HepG2 (cell line): ENCODE data around the gene VSIG2. TPM values are rescaled to one million over a fixed set of nuclear protein-coding genes. Genes with fewer than 3 reads are reported as not detected.
A peak's percentile ranks its signal among the peaks of the same experiment; 100 is the strongest.

Experiments
- AKAP8 ChIP-seq: sonication (generic); formaldehyde crosslinking; IDR thresholded peaks from 2 replicates; pipeline ENCODE4 v1.5.1; 2020; ENCODE audit warnings: mild to moderate bottlenecking, missing genetic modification reagents
- ATF7-NPFF ChIP-seq: sonication (generic); formaldehyde crosslinking; IDR thresholded peaks from 2 replicates; pipeline ENCODE4 v1.8.1; 2023; ENCODE audit warnings: mild to moderate bottlenecking, low read depth, missing genetic modification reagents, moderate library complexity
- HDAC1 ChIP-seq: sonication (generic); formaldehyde crosslinking; IDR thresholded peaks from 2 replicates; pipeline ENCODE4 v1.5.1; 2020; ENCODE audit warnings: mild to moderate bottlenecking, missing genetic modification reagents
- HOXA7 ChIP-seq: sonication (generic); formaldehyde crosslinking; IDR thresholded peaks from 2 replicates; pipeline ENCODE4 v1.8.1; 2022; ENCODE audit warnings: mild to moderate bottlenecking, missing genetic modification reagents, moderate library complexity
- PITX1 ChIP-seq: sonication (generic); formaldehyde crosslinking; IDR thresholded peaks from 2 replicates; pipeline ENCODE4 v1.5.1; 2020; ENCODE audit warnings: mild to moderate bottlenecking, missing genetic modification reagents
- ZFP36L1 ChIP-seq: sonication (generic); formaldehyde crosslinking; IDR thresholded peaks from 2 replicates; pipeline ENCODE4 v1.8.0; 2022; ENCODE audit warnings: mild to moderate bottlenecking, missing genetic modification reagents, moderate library complexity
- ZNF234 ChIP-seq: sonication (generic); formaldehyde crosslinking; conservative IDR thresholded peaks from 2 replicates; pipeline ENCODE4 v1.5.1; 2020; ENCODE audit warnings: mild to moderate bottlenecking, missing genetic modification reagents
- polyA plus RNA-seq, 8 experiments: library from polyadenylated mRNA; depleted of rRNA in 3 of 8; stranded (reverse) in 7 of 8; unstranded in 1 of 8; fragments of >200 nt; fragmentation: Illumina TruSeq in 4 of 8; extraction: Trizol in 4 of 8; gene quantifications; 2 replicates each; pipeline versions ENCODE4 v1.2.1 to v1.2.3, GENCODE V29; 2011 to 2016; ENCODE audit warnings: low read depth in 4 of 8, missing spikeins in 1 of 8, mixed read lengths in 1 of 8; ENCODE audit not compliant: insufficient read depth in 1 of 8
- total RNA-seq, 5 experiments: library from RNA; depleted of rRNA; stranded (reverse); fragments of >200 nt; fragmentation: Illumina TruSeq; extraction: Trizol; gene quantifications; 2 replicates each; pipeline ENCODE4 v1.2.3, GENCODE V29; 2016; ENCODE audit warnings: low read depth in 1 of 5
- TF ChIP-seq, protein P1 (sequence below): sonication (generic); formaldehyde crosslinking; IDR thresholded peaks from 2 replicates; pipeline ENCODE4 v1.4.0; 2020; ENCODE audit warnings: missing genetic modification reagents, mild to moderate bottlenecking, borderline replicate concordance
- TF ChIP-seq, protein P2 (sequence below): sonication (generic); formaldehyde crosslinking; IDR thresholded peaks from 2 replicates; pipeline ENCODE4 v1.5.1; 2020; ENCODE audit warnings: mild to moderate bottlenecking, missing genetic modification reagents, moderate library complexity
- TF ChIP-seq, protein P3 (sequence below): IDR thresholded peaks from 2 replicates; pipeline ENCODE4 v1.6.1; 2012; ENCODE audit warnings: inconsistent platforms
- TF ChIP-seq, protein P4 (sequence below): sonication (generic); formaldehyde crosslinking; IDR thresholded peaks from 2 replicates; pipeline ENCODE4 v1.4.0; 2020; ENCODE audit warnings: mild to moderate bottlenecking, missing genetic modification reagents
- TF ChIP-seq, protein P5 (sequence below): sonication (generic); formaldehyde crosslinking; IDR thresholded peaks from 2 replicates; pipeline ENCODE4 v1.8.0; 2022; ENCODE audit warnings: missing genetic modification reagents, mild to moderate bottlenecking, inconsistent platforms, borderline replicate concordance
- TF ChIP-seq, protein P6 (sequence below): sonication (generic); formaldehyde crosslinking; IDR thresholded peaks from 2 replicates; pipeline ENCODE4 v1.4.0; 2020; ENCODE audit warnings: missing genetic modification reagents, borderline replicate concordance

Gene VSIG2
- total and polyA plus RNA-seq, 2 of the 13 experiments (the other 11 are each of a cell fraction or from before 2014, with no cell fraction given): 0.80 to 2.7 TPM

DNA sequence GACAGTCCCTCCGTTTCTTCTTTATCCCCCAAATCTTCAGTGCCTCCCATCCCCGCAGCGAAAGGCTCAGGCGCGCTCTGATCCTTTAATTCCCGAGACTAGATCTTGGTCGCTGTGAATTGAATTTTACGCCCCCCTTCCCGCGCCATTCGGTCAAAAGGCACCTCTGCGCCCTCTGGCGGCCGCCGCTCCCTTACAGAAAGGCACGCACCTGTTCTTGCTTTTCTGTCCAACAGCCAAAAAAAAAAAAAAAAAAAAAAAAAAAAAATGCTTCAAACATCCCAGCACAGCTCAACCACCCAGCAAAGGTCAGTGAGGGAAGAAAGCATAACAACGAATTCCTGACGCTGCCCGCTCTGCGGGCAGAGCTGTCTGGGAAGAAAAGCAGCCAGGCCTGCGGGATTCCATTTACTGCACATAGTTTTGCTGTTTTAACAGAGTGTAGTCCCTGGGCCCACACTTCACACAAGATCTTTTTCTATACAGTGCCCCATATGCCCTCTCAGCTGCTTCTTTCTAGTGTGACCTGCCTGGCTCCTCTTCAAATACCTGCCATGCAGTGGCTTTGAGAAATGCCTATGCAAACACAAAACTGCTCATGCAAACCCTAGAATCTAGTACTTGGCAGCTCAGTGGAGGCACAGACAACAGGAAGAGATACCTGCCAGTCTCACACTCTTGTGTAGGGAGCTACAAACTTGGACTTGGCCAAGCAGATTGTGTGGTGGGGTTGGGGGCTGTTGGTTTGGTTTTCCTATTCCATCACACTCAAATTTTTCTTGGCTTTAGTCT is 11.3 kb upstream of the VSIG2 start (continued):
- TF ChIP-seq, protein P1, sequence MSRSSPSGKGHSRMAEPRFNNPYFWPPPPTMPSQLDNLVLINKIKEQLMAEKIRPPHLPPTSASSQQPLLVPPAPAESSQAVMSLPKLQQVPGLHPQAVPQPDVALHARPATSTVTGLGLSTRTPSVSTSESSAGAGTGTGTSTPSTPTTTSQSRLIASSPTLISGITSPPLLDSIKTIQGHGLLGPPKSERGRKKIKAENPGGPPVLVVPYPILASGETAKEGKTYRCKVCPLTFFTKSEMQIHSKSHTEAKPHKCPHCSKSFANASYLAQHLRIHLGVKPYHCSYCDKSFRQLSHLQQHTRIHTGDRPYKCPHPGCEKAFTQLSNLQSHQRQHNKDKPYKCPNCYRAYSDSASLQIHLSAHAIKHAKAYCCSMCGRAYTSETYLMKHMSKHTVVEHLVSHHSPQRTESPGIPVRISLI (CRISPR knock-in tag): peak; percentile 96
- TF ChIP-seq, protein P2, sequence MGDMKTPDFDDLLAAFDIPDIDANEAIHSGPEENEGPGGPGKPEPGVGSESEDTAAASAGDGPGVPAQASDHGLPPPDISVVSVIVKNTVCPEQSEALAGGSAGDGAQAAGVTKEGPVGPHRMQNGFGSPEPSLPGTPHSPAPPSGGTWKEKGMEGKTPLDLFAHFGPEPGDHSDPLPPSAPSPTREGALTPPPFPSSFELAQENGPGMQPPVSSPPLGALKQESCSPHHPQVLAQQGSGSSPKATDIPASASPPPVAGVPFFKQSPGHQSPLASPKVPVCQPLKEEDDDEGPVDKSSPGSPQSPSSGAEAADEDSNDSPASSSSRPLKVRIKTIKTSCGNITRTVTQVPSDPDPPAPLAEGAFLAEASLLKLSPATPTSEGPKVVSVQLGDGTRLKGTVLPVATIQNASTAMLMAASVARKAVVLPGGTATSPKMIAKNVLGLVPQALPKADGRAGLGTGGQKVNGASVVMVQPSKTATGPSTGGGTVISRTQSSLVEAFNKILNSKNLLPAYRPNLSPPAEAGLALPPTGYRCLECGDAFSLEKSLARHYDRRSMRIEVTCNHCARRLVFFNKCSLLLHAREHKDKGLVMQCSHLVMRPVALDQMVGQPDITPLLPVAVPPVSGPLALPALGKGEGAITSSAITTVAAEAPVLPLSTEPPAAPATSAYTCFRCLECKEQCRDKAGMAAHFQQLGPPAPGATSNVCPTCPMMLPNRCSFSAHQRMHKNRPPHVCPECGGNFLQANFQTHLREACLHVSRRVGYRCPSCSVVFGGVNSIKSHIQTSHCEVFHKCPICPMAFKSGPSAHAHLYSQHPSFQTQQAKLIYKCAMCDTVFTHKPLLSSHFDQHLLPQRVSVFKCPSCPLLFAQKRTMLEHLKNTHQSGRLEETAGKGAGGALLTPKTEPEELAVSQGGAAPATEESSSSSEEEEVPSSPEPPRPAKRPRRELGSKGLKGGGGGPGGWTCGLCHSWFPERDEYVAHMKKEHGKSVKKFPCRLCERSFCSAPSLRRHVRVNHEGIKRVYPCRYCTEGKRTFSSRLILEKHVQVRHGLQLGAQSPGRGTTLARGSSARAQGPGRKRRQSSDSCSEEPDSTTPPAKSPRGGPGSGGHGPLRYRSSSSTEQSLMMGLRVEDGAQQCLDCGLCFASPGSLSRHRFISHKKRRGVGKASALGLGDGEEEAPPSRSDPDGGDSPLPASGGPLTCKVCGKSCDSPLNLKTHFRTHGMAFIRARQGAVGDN (CRISPR knock-in tag): peak; percentile 15; the same call in 1 of the 2 replicates
- TF ChIP-seq, protein P3, sequence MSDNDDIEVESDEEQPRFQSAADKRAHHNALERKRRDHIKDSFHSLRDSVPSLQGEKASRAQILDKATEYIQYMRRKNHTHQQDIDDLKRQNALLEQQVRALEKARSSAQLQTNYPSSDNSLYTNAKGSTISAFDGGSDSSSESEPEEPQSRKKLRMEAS: 0 out of 2 replicates have a peak, but pooled peaks have one; percentile 40
- TF ChIP-seq, protein P4, sequence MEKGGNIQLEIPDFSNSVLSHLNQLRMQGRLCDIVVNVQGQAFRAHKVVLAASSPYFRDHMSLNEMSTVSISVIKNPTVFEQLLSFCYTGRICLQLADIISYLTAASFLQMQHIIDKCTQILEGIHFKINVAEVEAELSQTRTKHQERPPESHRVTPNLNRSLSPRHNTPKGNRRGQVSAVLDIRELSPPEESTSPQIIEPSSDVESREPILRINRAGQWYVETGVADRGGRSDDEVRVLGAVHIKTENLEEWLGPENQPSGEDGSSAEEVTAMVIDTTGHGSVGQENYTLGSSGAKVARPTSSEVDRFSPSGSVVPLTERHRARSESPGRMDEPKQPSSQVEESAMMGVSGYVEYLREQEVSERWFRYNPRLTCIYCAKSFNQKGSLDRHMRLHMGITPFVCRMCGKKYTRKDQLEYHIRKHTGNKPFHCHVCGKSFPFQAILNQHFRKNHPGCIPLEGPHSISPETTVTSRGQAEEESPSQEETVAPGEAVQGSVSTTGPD (CRISPR knock-in tag): no peak
- TF ChIP-seq HDAC1 (CRISPR knock-in tag) (0 out of 2 replicates have a peak, but pooled peaks have one; percentile 37), ATF7-NPFF (CRISPR knock-in tag) (no peak), AKAP8 (no peak), ZFP36L1 (CRISPR knock-in tag) (no peak), HOXA7 (CRISPR knock-in tag) (no peak), PITX1 (CRISPR knock-in tag) (no peak), ZNF234 (CRISPR knock-in tag) (no peak)
- TF ChIP-seq, protein P5, sequence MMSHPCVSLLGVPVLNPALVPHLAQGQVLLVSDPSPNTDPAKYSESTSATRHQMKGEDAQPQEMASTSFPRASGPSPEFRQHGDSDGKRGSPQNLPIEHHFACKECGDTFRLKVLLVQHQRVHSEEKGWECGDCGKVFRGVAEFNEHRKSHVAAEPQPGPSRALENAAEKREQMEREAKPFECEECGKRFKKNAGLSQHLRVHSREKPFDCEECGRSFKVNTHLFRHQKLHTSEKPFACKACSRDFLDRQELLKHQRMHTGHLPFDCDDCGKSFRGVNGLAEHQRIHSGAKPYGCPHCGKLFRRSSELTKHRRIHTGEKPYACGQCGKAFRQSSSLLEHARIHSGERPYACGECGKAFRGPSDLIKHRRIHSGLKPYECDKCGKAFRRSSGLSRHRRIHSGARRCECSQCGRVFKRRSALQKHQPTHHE (CRISPR knock-in tag): no peak
- TF ChIP-seq, protein P6, sequence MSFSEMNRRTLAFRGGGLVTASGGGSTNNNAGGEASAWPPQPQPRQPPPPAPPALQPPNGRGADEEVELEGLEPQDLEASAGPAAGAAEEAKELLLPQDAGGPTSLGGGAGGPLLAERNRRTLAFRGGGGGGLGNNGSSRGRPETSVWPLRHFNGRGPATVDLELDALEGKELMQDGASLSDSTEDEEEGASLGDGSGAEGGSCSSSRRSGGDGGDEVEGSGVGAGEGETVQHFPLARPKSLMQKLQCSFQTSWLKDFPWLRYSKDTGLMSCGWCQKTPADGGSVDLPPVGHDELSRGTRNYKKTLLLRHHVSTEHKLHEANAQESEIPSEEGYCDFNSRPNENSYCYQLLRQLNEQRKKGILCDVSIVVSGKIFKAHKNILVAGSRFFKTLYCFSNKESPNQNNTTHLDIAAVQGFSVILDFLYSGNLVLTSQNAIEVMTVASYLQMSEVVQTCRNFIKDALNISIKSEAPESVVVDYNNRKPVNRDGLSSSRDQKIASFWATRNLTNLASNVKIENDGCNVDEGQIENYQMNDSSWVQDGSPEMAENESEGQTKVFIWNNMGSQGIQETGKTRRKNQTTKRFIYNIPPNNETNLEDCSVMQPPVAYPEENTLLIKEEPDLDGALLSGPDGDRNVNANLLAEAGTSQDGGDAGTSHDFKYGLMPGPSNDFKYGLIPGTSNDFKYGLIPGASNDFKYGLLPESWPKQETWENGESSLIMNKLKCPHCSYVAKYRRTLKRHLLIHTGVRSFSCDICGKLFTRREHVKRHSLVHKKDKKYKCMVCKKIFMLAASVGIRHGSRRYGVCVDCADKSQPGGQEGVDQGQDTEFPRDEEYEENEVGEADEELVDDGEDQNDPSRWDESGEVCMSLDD (CRISPR knock-in tag): no peak
